Mammary microvascular endothelial cell (primary cell): Measurements from ENCODE around the gene SUMO3. TPM values are rescaled to one million over a fixed set of nuclear protein-coding genes. Genes with fewer than 3 reads are reported as not detected.

Source experiments
- total RNA-seq: library from RNA; depleted of rRNA; stranded (reverse); fragments of >200 nt; gene quantifications from 2 replicates; pipeline ENCODE4 v1.2.3, GENCODE V29; 2015

Gene SUMO3
- total RNA-seq: 98.6 and 106 TPM in 2 replicates

GRCh38 chr21:44817914-44818639, at the start of gene SUMO3:
SUMO3 (minus strand) TSS chr21:44818062; CDS start chr21:44817968, 94 bp downstream.

GRCh38 chr21:44801468-44802395, 16.1 kb downstream of the SUMO3 start, which contains the start of gene UBE2G2:
UBE2G2 (minus strand) TSS chr21:44801820; CDS start chr21:44801748, 72 bp downstream.

Other genes starting within 250 kb of the SUMO3 start
- not detected in 2 replicates for gene KRTAP10-4, start 244.3 kb downstream of the SUMO3 start, total RNA-seq
- not detected in 2 replicates for gene KRTAP10-5, start 237.5 kb downstream of the SUMO3 start, total RNA-seq
- gene KRTAP10-6, start 225.6 kb downstream of the SUMO3 start, total RNA-seq: not detected in 2 replicates
- gene KRTAP10-7, start 217.5 kb downstream of the SUMO3 start, total RNA-seq: not detected in 2 replicates
- gene KRTAP10-8, start 206.0 kb downstream of the SUMO3 start, total RNA-seq: not detected in 2 replicates
- gene KRTAP10-9, start 191.0 kb downstream of the SUMO3 start, total RNA-seq: not detected in 2 replicates
- not detected in 2 replicates for gene KRTAP10-10, start 180.7 kb downstream of the SUMO3 start, total RNA-seq
- not detected in 2 replicates for gene KRTAP10-11, start 171.6 kb downstream of the SUMO3 start, total RNA-seq
- not detected in 2 replicates for gene KRTAP12-4, start 163.4 kb downstream of the SUMO3 start, total RNA-seq
- not detected in 2 replicates for gene KRTAP12-3, start 160.1 kb downstream of the SUMO3 start, total RNA-seq
- not detected in 2 replicates for gene KRTAP12-2, start 151.1 kb downstream of the SUMO3 start, total RNA-seq
- not detected in 2 replicates for gene KRTAP12-1, start 135.9 kb downstream of the SUMO3 start, total RNA-seq
- not detected in 2 replicates for gene KRTAP10-12, start 120.9 kb downstream of the SUMO3 start, total RNA-seq
- gene TSPEAR, start 106.5 kb downstream of the SUMO3 start, total RNA-seq: 0.10 TPM in 1 of 2 replicates, not detected in the other
- 51.2 and 56.7 TPM in 2 replicates for gene UBE2G2, start 16.2 kb downstream of the SUMO3 start, total RNA-seq
- gene PTTG1IP, start 55.6 kb upstream of the SUMO3 start, total RNA-seq: 367 and 382 TPM in 2 replicates
- not detected in 2 replicates for gene ITGB2, start 102.8 kb upstream of the SUMO3 start, total RNA-seq
- gene SLX9, start 122.0 kb upstream of the SUMO3 start, total RNA-seq: 29.5 and 34.4 TPM in 2 replicates